Uterus (tissue), 4 donors: ENCODE measurements around the gene SFXN5. TPM values are rescaled to one million over a fixed set of nuclear protein-coding genes. Genes with fewer than 3 reads are reported as not detected.

ENCODE experiments used
- DNase-seq, 2 donors: peaks; one replicate each; pipeline ENCODE4 v3.0.0-alpha.2; 2019 to 2020
- H3K27ac ChIP-seq, 2 donors: fragments of 200-600 bp; sonication (generic); 1 replicate in 1 of 2; 2 replicates in 1 of 2; pipeline ENCODE4 v1.5.1; 2016 to 2018
- H3K27me3 ChIP-seq, 2 donors: fragments of 200-600 bp; sonication (generic); one replicate each; pipeline ENCODE4 v1.5.1; 2018 to 2019; ENCODE audit warnings: control low read depth in 1 of 2
- H3K36me3 ChIP-seq, 2 donors: fragments of 200-600 bp; sonication (generic); one replicate each; pipeline ENCODE4 v1.5.1; 2019; ENCODE audit warnings: control low read depth in 1 of 2
- H3K4me1 ChIP-seq, 2 donors: fragments of 200-600 bp; sonication (generic); one replicate each; pipeline ENCODE4 v1.5.1; 2018 to 2019; ENCODE audit warnings: control low read depth in 1 of 2
- H3K4me3 ChIP-seq, 2 donors: fragments of 200-600 bp; sonication (generic); 1 replicate in 1 of 2; 2 replicates in 1 of 2; pipeline ENCODE4 v1.5.1; 2018 to 2019; ENCODE audit warnings: mild to moderate bottlenecking in 1 of 2
- H3K9me3 ChIP-seq, 2 donors: fragments of 200-600 bp; sonication (generic); one replicate each; pipeline ENCODE4 v1.5.1; 2019; ENCODE audit warnings: control low read depth in 1 of 2
- CTCF ChIP-seq, 4 experiments: fragments of 200-600 bp in 2 of 4; fragments of 450-650 bp in 2 of 4; sonication (generic) in 2 of 4; IDR thresholded peaks; one replicate each; pipeline ENCODE4 v1.5.1; 2016 to 2019; ENCODE audit warnings: antibody characterized with exemption in 4 of 4, mild to moderate bottlenecking in 2 of 4, moderate library complexity in 1 of 4
- POLR2A ChIP-seq, 2 donors: fragments of 450-650 bp; IDR thresholded peaks; one replicate each; pipeline ENCODE4 v1.6.1; 2016; ENCODE audit warnings: antibody characterized with exemption in 2 of 2, mild to moderate bottlenecking in 1 of 2, moderate library complexity in 1 of 2
- intact Hi-C: fragments of 100-400 bp; cut with DNase I; formaldehyde crosslinking; loops from one replicate; pipeline ENCODE4 v1.15.1; 2023; ENCODE audit warnings: low total_unique reads
- total RNA-seq, 4 donors: library from RNA; depleted of rRNA in 3 of 4; stranded (reverse); fragments of >200 nt in 3 of 4; gene quantifications; one replicate each; pipeline versions ENCODE4 v1.1.0 to v1.2.4, GENCODE V29; 2014 to 2023
- donor health status: DM: yes; HTN: yes; CAD: no.

SFXN5 gene
- total RNA-seq, 4 donors from 2014 or later, result 2.1 to 16.0 (median 10.6) TPM

GRCh38 chr2:72895154-72895553 is 176.4 kb downstream of the SFXN5 start:
- H3K27ac ChIP-seq, result no peak overlapping the region
- TF ChIP-seq POLR2A (IDR thresholded peaks at IDR 0.05), result no peak
- no peak for TF ChIP-seq CTCF (IDR thresholded peaks at IDR 0.05)
- H3K4me3 ChIP-seq, result no peak overlapping the region
- H3K9me3 ChIP-seq, result no peaks in the 10 kb centered on the region
- H3K36me3 ChIP-seq, result no peaks in the 10 kb centered on the region
- H3K27me3 ChIP-seq, result no peaks in the 10 kb centered on the region
- DNase-seq, result no peak
- intact Hi-C loops, result no loop called here
- H3K4me1 ChIP-seq, result no peaks in the 10 kb centered on the region

GRCh38 chr2:72894514-72894913 is 177.0 kb downstream of the SFXN5 start:
- Histone ChIP-seq H3K4me1 (no peaks in the 10 kb centered on the region), H3K36me3 (no peaks in the 10 kb centered on the region), H3K4me3 (no peak overlapping the region), H3K27me3 (no peaks in the 10 kb centered on the region), H3K9me3 (no peaks in the 10 kb centered on the region), H3K27ac (no peak overlapping the region)
- TF ChIP-seq CTCF (IDR thresholded peaks at IDR 0.05), result no peak
- TF ChIP-seq POLR2A (IDR thresholded peaks at IDR 0.05), result no peak
- intact Hi-C loops, result no loop called here
- no peak for DNase-seq

- peak in 1 of 2 donors; percentile 28 for DNase-seq
- Histone ChIP-seq H3K27me3 (no peaks in the 10 kb centered on the region), H3K4me1 (no peaks in the 10 kb centered on the region), H3K36me3 (no peaks in the 10 kb centered on the region), H3K4me3 (no peak overlapping the region), H3K9me3 (no peaks in the 10 kb centered on the region), H3K27ac (no peak overlapping the region)
- TF ChIP-seq POLR2A (IDR thresholded peaks at IDR 0.05) (no peak), CTCF (IDR thresholded peaks at IDR 0.05) (peak in 3 of 4 experiments; percentile 19 to 42 (median 33))
- intact Hi-C loops, result no loop called here
Observed at GRCh38 chr2:72893594-72894319, 177.8 kb downstream of the SFXN5 start.

GRCh38 chr2:72892506-72893173 is 178.9 kb downstream of the SFXN5 start:
- peak in 1 of 2 donors; percentile 49 for DNase-seq
- TF ChIP-seq CTCF (IDR thresholded peaks at IDR 0.05), result peak; percentile 59 to 67 (median 62)
- TF ChIP-seq POLR2A (IDR thresholded peaks at IDR 0.05), result no peak
- intact Hi-C loops, result no loop called here
- Histone ChIP-seq H3K4me3 (no peak overlapping the region), H3K27me3 (no peaks in the 10 kb centered on the region), H3K27ac (no peak overlapping the region), H3K36me3 (no peaks in the 10 kb centered on the region), H3K4me1 (peaks cover 0 to 5% of the 10 kb centered on the region in 2 donors), H3K9me3 (no peaks in the 10 kb centered on the region)

Other genes starting within 250 kb of the SFXN5 start
- 100 to 1,000 TPM in 1 of 4 donors, 10 to 100 TPM in 3; 14.1 to 107 (median 38.5) TPM for gene EXOC6B, start 245.7 kb downstream of the SFXN5 start, total RNA-seq
- gene SPR, start 184.3 kb downstream of the SFXN5 start, total RNA-seq, result 10 to 100 TPM in 3 of 4 donors, 1 to 10 TPM in 1; 4.5 to 33.8 (median 18.8) TPM
- gene EMX1, start 154.2 kb downstream of the SFXN5 start, total RNA-seq, result under 1 TPM in 1 of 4 donors, not detected in 3; 0.21 TPM
- 10 to 100 TPM; 22.4 to 45.7 (median 31.7) TPM for gene RAB11FIP5, start 41.2 kb upstream of the SFXN5 start, total RNA-seq
- not detected for gene NOTO, start 130.9 kb upstream of the SFXN5 start, total RNA-seq
- gene SMYD5, start 142.5 kb upstream of the SFXN5 start, total RNA-seq, result 10 to 100 TPM in 3 of 4 donors, 1 to 10 TPM in 1; 5.9 to 31.1 (median 22.7) TPM
- 10 to 100 TPM in 2 of 4 donors, 1 to 10 TPM in 2; 2.3 to 11.8 (median 9.8) TPM for gene PRADC1, start 161.5 kb upstream of the SFXN5 start, total RNA-seq
- gene CCT7, start 162.6 kb upstream of the SFXN5 start, total RNA-seq, result 100 to 1,000 TPM; 118 to 269 (median 188) TPM
- 1 to 10 TPM in 3 of 4 donors, under 1 TPM in 1; 0.29 to 5.6 (median 1.6) TPM for gene FBXO41, start 212.8 kb upstream of the SFXN5 start, total RNA-seq
- gene EGR4, start 221.8 kb upstream of the SFXN5 start, total RNA-seq, result not detected